Medulla oblongata (tissue), 1 donor: ENCODE measurements around the gene CLSTN2.

Experiments used
- DNase-seq: peaks from one replicate; pipeline ENCODE4 v3.0.0-alpha.2; 2015; ENCODE audit errors: extremely low spot score

Gene CLSTN2

GRCh38 chr3:140546649-140547048, 611.7 kb downstream of the CLSTN2 start:
- no peak for DNase-seq

GRCh38 chr3:140552403-140552802, 617.4 kb downstream of the CLSTN2 start:
- no peak for DNase-seq

GRCh38 chr3:140552898-140553297, 617.9 kb downstream of the CLSTN2 start:
- DNase-seq: peak; percentile 29

- DNase-seq: no peak
Observed at GRCh38 chr3:140553591-140553990, 618.6 kb downstream of the CLSTN2 start.

GRCh38 chr3:140555666-140556065, 620.7 kb downstream of the CLSTN2 start:
- DNase-seq: no peak

- DNase-seq: no peak
Observed at GRCh38 chr3:140557476-140557875, 622.5 kb downstream of the CLSTN2 start.

GRCh38 chr3:140559546-140559945, 624.6 kb downstream of the CLSTN2 start:
- no peak for DNase-seq

GRCh38 chr3:140563206-140563760, 628.3 kb downstream of the CLSTN2 start:
- no peak for DNase-seq

- DNase-seq: peak; percentile 60
Observed at GRCh38 chr3:140568131-140568530, 633.1 kb downstream of the CLSTN2 start.

- peak; percentile 70 for DNase-seq
Observed at GRCh38 chr3:140568842-140569520, 634.0 kb downstream of the CLSTN2 start.

GRCh38 chr3:140570602-140571001, 635.6 kb downstream of the CLSTN2 start:
- no peak for DNase-seq

GRCh38 chr3:140571836-140572235, 636.9 kb downstream of the CLSTN2 start:
- DNase-seq: no peak

- DNase-seq: no peak
Observed at GRCh38 chr3:140572334-140572733, 637.3 kb downstream of the CLSTN2 start.

- peak; percentile 57 for DNase-seq
Observed at GRCh38 chr3:140573011-140573410, 638.0 kb downstream of the CLSTN2 start.

- DNase-seq: no peak
Observed at GRCh38 chr3:140574375-140574774, 639.4 kb downstream of the CLSTN2 start.

- DNase-seq: no peak
Observed at GRCh38 chr3:140576449-140576848, 641.5 kb downstream of the CLSTN2 start.

GRCh38 chr3:140577911-140578310, 642.9 kb downstream of the CLSTN2 start:
- no peak for DNase-seq

GRCh38 chr3:140579260-140579659, 644.3 kb downstream of the CLSTN2 start:
- DNase-seq: no peak

- DNase-seq: no peak
Observed at GRCh38 chr3:140580746-140581145, 645.8 kb downstream of the CLSTN2 start.

GRCh38 chr3:140584549-140584948, 649.6 kb downstream of the CLSTN2 start:
- DNase-seq: no peak

GRCh38 chr3:140585828-140586227, 650.8 kb downstream of the CLSTN2 start:
- no peak for DNase-seq

GRCh38 chr3:140586311-140586710, 651.3 kb downstream of the CLSTN2 start:
- DNase-seq: no peak

- DNase-seq: no peak
Observed at GRCh38 chr3:140588558-140588957, 653.6 kb downstream of the CLSTN2 start.

- DNase-seq: no peak
Observed at GRCh38 chr3:140593766-140594165, 658.8 kb downstream of the CLSTN2 start.
